GM12878 (cell line): ENCODE results near the gene PVALEF. TPM values are rescaled to one million over a fixed set of nuclear protein-coding genes. Genes with fewer than 3 reads are reported as not detected.

Source experiments
- ATAC-seq: fragments of 200-7000 bp; cut with Tn5 transposase; 3 replicates; pipeline ENCODE4 v1.9.1; 2020; ENCODE audit warnings: mild to moderate bottlenecking, moderate library complexity
- BruUV-seq: library from RNA; stranded (reverse); fragments of 400-500 nt; replicated peaks from 2 replicates; lab custom pipeline; 2021; lab: Mats Ljungman, UMichigan
- CTCF ChIA-PET: fragments of 300-600 bp; sonication (Branson Sonifier 250); formaldehyde crosslinking; extraction: SDS; loops from one replicate; lab custom pipeline; 2021; ENCODE audit warnings: inconsistent platforms; lab: Yijun Ruan, JAX
- POLR2A ChIA-PET: fragments of 350-600 bp; formaldehyde crosslinking; extraction: SDS; loops from one replicate; lab custom pipeline; 2021; ENCODE audit warnings: inconsistent platforms; lab: Charles Lee
- RAD21 ChIA-PET: fragments of 300-600 bp; sonication (Branson Sonifier 250); formaldehyde crosslinking; loops from one replicate; lab custom pipeline; 2023; ENCODE audit warnings: antibody characterized with exemption; ENCODE audit not compliant: unreplicated experiment; lab: Charles Lee
- SMC1A ChIA-PET: fragments of 300-600 bp; sonication (Branson Sonifier 250); formaldehyde crosslinking; loops from one replicate; lab custom pipeline; 2023; ENCODE audit not compliant: unreplicated experiment, uncharacterized antibody; lab: Charles Lee
- DNase-seq: peaks from one replicate; pipeline ENCODE4 v3.0.0-alpha.2; 2011; ENCODE audit warnings: low read depth, low spot score
- FAIRE-seq: peaks from 3 replicates; lab custom pipeline; 2011; peaks lifted over from hg19 to GRCh38; lab: Jason Lieb, UNC
- H2AFZ ChIP-seq: 2 replicates; pipeline ENCODE4 v1.6.0; 2011; ENCODE audit warnings: low read depth, low read length, control low read depth; ENCODE audit not compliant: control insufficient read depth
- H3K27ac ChIP-seq: 2 replicates; pipeline ENCODE4 v1.5.1; 2011; ENCODE audit warnings: control low read depth; ENCODE audit not compliant: control insufficient read depth, insufficient read depth
- H3K27me3 ChIP-seq, 2 experiments: replicated peaks in 1 of 2; 2 replicates each; pipeline versions ENCODE4 v1.6.0 to v1.6.1; 2011; ENCODE audit warnings: low read length in 1 of 2; ENCODE audit not compliant: control insufficient read depth in 2 of 2, insufficient read depth in 2 of 2
- H3K36me3 ChIP-seq, 2 experiments: 2 replicates each; pipeline ENCODE4 v1.5.1; 2011; ENCODE audit warnings: low read length in 1 of 2; ENCODE audit not compliant: control insufficient read depth in 2 of 2, insufficient read depth in 2 of 2
- H3K4me1 ChIP-seq: 2 replicates; pipeline ENCODE4 v1.6.1; 2011; ENCODE audit warnings: mild to moderate bottlenecking, low read length, moderate library complexity, mixed read lengths; ENCODE audit not compliant: control insufficient read depth, insufficient read depth
- H3K4me2 ChIP-seq: 2 replicates; pipeline ENCODE4 v1.6.0; 2011; ENCODE audit warnings: control low read depth; ENCODE audit not compliant: control insufficient read depth, insufficient read depth
- H3K4me3 ChIP-seq: fragments of 200-600 bp; sonication (generic); 2 replicates; pipeline ENCODE4 v1.5.1; 2016
- H3K79me2 ChIP-seq: 2 replicates; pipeline ENCODE4 v1.6.0; 2011; ENCODE audit warnings: low read length; ENCODE audit not compliant: control insufficient read depth, insufficient read depth
- H3K9ac ChIP-seq: 2 replicates; pipeline ENCODE4 v1.8.0; 2011; ENCODE audit warnings: low read length, control low read depth, mixed read lengths; ENCODE audit not compliant: control insufficient read depth, insufficient read depth
- H3K9me3 ChIP-seq: replicated peaks from 3 replicates; pipeline ENCODE4 v1.5.1; 2011; ENCODE audit warnings: mild to moderate bottlenecking, low read length; ENCODE audit not compliant: control insufficient read depth, insufficient read depth
- H4K20me1 ChIP-seq: 2 replicates; pipeline ENCODE4 v1.6.0; 2011; ENCODE audit not compliant: control insufficient read depth, insufficient read depth
- DPF2 ChIP-seq: fragments of 450-650 bp; IDR thresholded peaks from 2 replicates; pipeline ENCODE4 v1.6.1; 2017; ENCODE audit warnings: mild to moderate bottlenecking
- FOXK2 ChIP-seq: fragments of 450-650 bp; IDR thresholded peaks from 2 replicates; pipeline ENCODE4 v1.6.1; 2017; ENCODE audit warnings: mild to moderate bottlenecking, moderate library complexity
- HDAC6 ChIP-seq: fragments of 200-600 bp; sonication (generic); IDR thresholded peaks from one replicate; pipeline ENCODE4 v1.8.0; 2017; ENCODE audit warnings: antibody characterized with exemption; ENCODE audit not compliant: unreplicated experiment
- IRF4 ChIP-seq: IDR thresholded peaks from 2 replicates; pipeline ENCODE4 v1.6.1; 2011; ENCODE audit warnings: low read depth, low read length
- KAT2A ChIP-seq: conservative IDR thresholded peaks from 2 replicates; pipeline ENCODE4 v1.6.1; 2011; ENCODE audit warnings: low read depth, low read length; ENCODE audit not compliant: control insufficient read depth
- LARP7 ChIP-seq: fragments of 450-650 bp; IDR thresholded peaks from 2 replicates; pipeline ENCODE4 v1.6.1; 2017; ENCODE audit warnings: mild to moderate bottlenecking
- MLLT1 ChIP-seq: fragments of 450-650 bp; IDR thresholded peaks from 2 replicates; pipeline ENCODE4 v1.6.1; 2016; ENCODE audit warnings: mild to moderate bottlenecking
- NFYB ChIP-seq: IDR thresholded peaks from 2 replicates; pipeline ENCODE4 v1.6.1; 2011; ENCODE audit warnings: low read depth, mild to moderate bottlenecking, low read length, improper control_type of control experiment, moderate library complexity; ENCODE audit not compliant: insufficient read depth
- PML ChIP-seq: IDR thresholded peaks from 2 replicates; pipeline ENCODE4 v1.6.1; 2012; ENCODE audit warnings: low read length, inconsistent platforms
- RBBP5 ChIP-seq: fragments of 200-600 bp; sonication (generic); conservative IDR thresholded peaks from 2 replicates; pipeline ENCODE4 v1.6.1; 2016
- SUZ12 ChIP-seq: fragments of 200-600 bp; sonication (generic); IDR thresholded peaks from one replicate; pipeline ENCODE4 v1.6.1; 2018; ENCODE audit warnings: antibody characterized with exemption, mild to moderate bottlenecking; ENCODE audit not compliant: unreplicated experiment
- USF2 ChIP-seq: IDR thresholded peaks from 2 replicates; pipeline ENCODE4 v1.6.1; 2011; ENCODE audit warnings: low read depth, low read length, improper control_type of control experiment, borderline replicate concordance
- WRNIP1 ChIP-seq: IDR thresholded peaks from 2 replicates; pipeline ENCODE4 v1.6.1; 2011; ENCODE audit warnings: low read depth, low read length, improper control_type of control experiment, borderline replicate concordance
- YY1 ChIP-seq: IDR thresholded peaks from 2 replicates; pipeline ENCODE4 v1.6.1; 2011; ENCODE audit warnings: low read depth, mild to moderate bottlenecking, low read length
- ZNF217 ChIP-seq: fragments of 450-650 bp; IDR thresholded peaks from 2 replicates; pipeline ENCODE4 v1.6.1; 2017; ENCODE audit warnings: antibody characterized with exemption, mild to moderate bottlenecking
- ZNF274 ChIP-seq: IDR thresholded peaks from one replicate; pipeline ENCODE4 v1.8.0; 2011; ENCODE audit not compliant: insufficient read length, insufficient read depth
- WGBS: methylation state at CpG from one replicate; pipeline ENCODE4 v1.1.6; 2016; ENCODE audit warnings: low lambda C conversion rate; ENCODE audit not compliant: insufficient replicate concordance, insufficient coverage; ENCODE audit errors: missing lambda C conversion rate; 5-methylcytosine and 5-hydroxymethylcytosine counted together
- in situ Hi-C: fragments of 300-500 bp; cut with MboI; formaldehyde crosslinking; loops from 9 replicates; pipeline ENCODE4 v1.14.3; 2018; ENCODE audit warnings: mixed read lengths
- intact Hi-C: fragments of 100-400 bp; cut with micrococcal nuclease; formaldehyde crosslinking; loops from one replicate; pipeline ENCODE4 v1.14.2; 2022; ENCODE audit not compliant: unreplicated experiment
- polyA plus RNA-seq, 11 experiments: library from polyadenylated mRNA; depleted of rRNA in 4 of 11; unstranded in 6 of 11; stranded (reverse) in 5 of 11; fragments of >200 nt; fragmentation: Nextera tagmentation in 4 of 11; fragmentation: Illumina TruSeq in 1 of 11; extraction: Ambion mirVana in 4 of 11; extraction: Trizol in 1 of 11; gene quantifications; 1 replicate in 1 of 11; 2 replicates in 10 of 11; pipeline versions ENCODE4 v1.2.1 to v1.2.3, GENCODE V29; 2011 to 2016; ENCODE audit warnings: inconsistent platforms in 2 of 11, missing spikeins in 2 of 11, low read depth in 1 of 11
- total RNA-seq, 4 experiments: library from RNA; depleted of rRNA in 3 of 4; stranded (reverse); fragments of >200 nt in 3 of 4; fragmentation: Illumina TruSeq in 1 of 4; extraction: Trizol in 1 of 4; gene quantifications; 2 replicates each; pipeline versions ENCODE4 v1.2.1 to v1.2.3, GENCODE V29; 2013 to 2021

Gene PVALEF
- total and polyA plus RNA-seq, 10 of the 15 experiments (the other 5 are each of a cell fraction or from before 2014, with no cell fraction given): not detected

GRCh38 chr17:81173052-81173761, 7.9 kb downstream of the PVALEF start:
- DNase-seq: no peak
- RAD21 ChIA-PET: no interaction called here
- intact Hi-C loops: no loop called here
- Histone ChIP-seq H3K4me3 (no peak overlapping the region), H3K27me3 (no peaks in the 10 kb centered on the region; a peak in 2 of 4 replicates), H3K79me2 (no peaks in the 10 kb centered on the region), H3K9ac (no peak overlapping the region), H3K9me3 (no peaks in the 10 kb centered on the region; the same call in 2 of the 3 replicates), H3K36me3 (no peaks in the 10 kb centered on the region), H2AFZ (no peak overlapping the region), H3K27ac (no peak overlapping the region), H3K4me2 (no peak overlapping the region), H4K20me1 (no peaks in the 10 kb centered on the region), H3K4me1 (no peaks in the 10 kb centered on the region)
- FAIRE-seq: no peak
- 34% methylated on average over 11 of the region's 11 CpGs for WGBS
- ATAC-seq: no peak
- in situ Hi-C loops: no loop called here
- SMC1A ChIA-PET: no interaction called here
- CTCF ChIA-PET: interaction anchor here (0.6 kb wide), 2 partner anchors 79 to 257 kb away, joined by 3 read pairs; no protein-coding TSS in a partner anchor
- TF ChIP-seq HDAC6: no peak
- TF ChIP-seq RBBP5: no peak
- no peak for TF ChIP-seq DPF2
- no peak for TF ChIP-seq FOXK2
- TF ChIP-seq SUZ12: no peak
- TF ChIP-seq WRNIP1: no peak
- TF ChIP-seq USF2: no peak
- no peak for TF ChIP-seq ZNF217
- no peak for TF ChIP-seq LARP7
- no peak for TF ChIP-seq YY1
- TF ChIP-seq ZNF274: no peak
- no peak for TF ChIP-seq MLLT1
- TF ChIP-seq KAT2A: no peak
- TF ChIP-seq NFYB: no peak
- TF ChIP-seq IRF4: no peak
- TF ChIP-seq PML: no peak
- no TSS peak for BruUV-seq
- POLR2A ChIA-PET: no interaction called here
